ENCODE results near the gene TPT1. TPM values are rescaled to one million over a fixed set of nuclear protein-coding genes. Genes with fewer than 3 reads are reported as not detected.

The TPT1 gene
- total RNA-seq, 1 donor from 2014 or later, result 2,772 TPM

DNA sequence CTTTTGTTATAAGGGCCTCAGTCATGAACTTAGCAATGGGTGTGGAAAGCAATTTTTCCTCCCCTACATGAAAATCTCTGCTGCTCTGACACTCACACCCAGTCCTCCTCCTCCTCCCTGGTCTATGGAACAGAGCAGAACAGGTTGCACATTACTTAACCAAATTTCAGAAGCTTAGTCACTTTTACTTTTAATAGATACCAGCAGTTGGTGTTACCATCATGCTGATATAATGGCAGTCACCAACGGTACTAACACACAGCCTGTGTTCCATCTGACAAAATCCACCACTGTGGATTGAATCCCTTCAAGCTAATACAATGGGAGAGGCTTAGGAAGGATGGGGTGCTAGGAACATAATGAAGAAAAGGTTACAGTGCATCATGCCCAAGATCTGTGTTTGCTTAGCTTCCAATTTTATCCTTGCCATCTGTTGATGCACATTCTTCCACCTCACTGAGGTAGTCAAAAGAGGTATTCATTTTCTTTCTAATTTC is 9.8 kb downstream of the TPT1 start:
- H3K27ac Mint-ChIP-seq, result no peak overlapping the region

GRCh38 chr13:45328661-45329111 is 12.3 kb downstream of the TPT1 start:
- Mint-ChIP-seq H3K27ac (peak overlapping the region; percentile 81), H3K4me3 (no peak overlapping the region), H3K9me3 (no peaks in the 10 kb centered on the region), H3K27me3 (ENCODE audit: low read depth) (no peaks in the 10 kb centered on the region), H3K36me3 (peaks cover 4% of the 10 kb centered on the region), H3K4me1 (peaks cover 2% of the 10 kb centered on the region)
- no peak for DNase-seq (ENCODE audit: low spot score in 2 of 2, unreplicated experiment in 2 of 2)
- TF ChIP-seq, protein P1, sequence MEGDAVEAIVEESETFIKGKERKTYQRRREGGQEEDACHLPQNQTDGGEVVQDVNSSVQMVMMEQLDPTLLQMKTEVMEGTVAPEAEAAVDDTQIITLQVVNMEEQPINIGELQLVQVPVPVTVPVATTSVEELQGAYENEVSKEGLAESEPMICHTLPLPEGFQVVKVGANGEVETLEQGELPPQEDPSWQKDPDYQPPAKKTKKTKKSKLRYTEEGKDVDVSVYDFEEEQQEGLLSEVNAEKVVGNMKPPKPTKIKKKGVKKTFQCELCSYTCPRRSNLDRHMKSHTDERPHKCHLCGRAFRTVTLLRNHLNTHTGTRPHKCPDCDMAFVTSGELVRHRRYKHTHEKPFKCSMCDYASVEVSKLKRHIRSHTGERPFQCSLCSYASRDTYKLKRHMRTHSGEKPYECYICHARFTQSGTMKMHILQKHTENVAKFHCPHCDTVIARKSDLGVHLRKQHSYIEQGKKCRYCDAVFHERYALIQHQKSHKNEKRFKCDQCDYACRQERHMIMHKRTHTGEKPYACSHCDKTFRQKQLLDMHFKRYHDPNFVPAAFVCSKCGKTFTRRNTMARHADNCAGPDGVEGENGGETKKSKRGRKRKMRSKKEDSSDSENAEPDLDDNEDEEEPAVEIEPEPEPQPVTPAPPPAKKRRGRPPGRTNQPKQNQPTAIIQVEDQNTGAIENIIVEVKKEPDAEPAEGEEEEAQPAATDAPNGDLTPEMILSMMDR (IDR thresholded peaks at IDR 0.05; ENCODE audit: unreplicated experiment), result no peak

More for the DNA sequence above, 9.8 kb downstream of the TPT1 start:
- Mint-ChIP-seq H3K27me3 (ENCODE audit: low read depth) (no peaks in the 10 kb centered on the region), H3K9me3 (no peaks in the 10 kb centered on the region), H3K4me1 (peaks cover 2% of the 10 kb centered on the region), H3K4me3 (no peak overlapping the region), H3K36me3 (peaks cover 11% of the 10 kb centered on the region)
- no peak for DNase-seq (ENCODE audit: low spot score in 2 of 2, unreplicated experiment in 2 of 2)
- TF ChIP-seq, protein P1 (IDR thresholded peaks at IDR 0.05; ENCODE audit: unreplicated experiment), result no peak

- TF ChIP-seq, protein P1 (IDR thresholded peaks at IDR 0.05; ENCODE audit: unreplicated experiment), result no peak
- H3K27ac Mint-ChIP-seq, result no peak overlapping the region
- H3K27me3 Mint-ChIP-seq (ENCODE audit: low read depth), result no peaks in the 10 kb centered on the region
- H3K4me1 Mint-ChIP-seq, result peaks cover 2% of the 10 kb centered on the region
- DNase-seq (ENCODE audit: low spot score in 2 of 2, unreplicated experiment in 2 of 2), result no peak
- H3K4me3 Mint-ChIP-seq, result no peak overlapping the region
- no peaks in the 10 kb centered on the region for H3K36me3 Mint-ChIP-seq
- H3K9me3 Mint-ChIP-seq, result no peaks in the 10 kb centered on the region
Measured at GRCh38 chr13:45327253-45327955, 13.6 kb downstream of the TPT1 start.

GRCh38 chr13:45325806-45326205 is 15.2 kb downstream of the TPT1 start:
- no peak overlapping the region for H3K4me3 Mint-ChIP-seq

DNA sequence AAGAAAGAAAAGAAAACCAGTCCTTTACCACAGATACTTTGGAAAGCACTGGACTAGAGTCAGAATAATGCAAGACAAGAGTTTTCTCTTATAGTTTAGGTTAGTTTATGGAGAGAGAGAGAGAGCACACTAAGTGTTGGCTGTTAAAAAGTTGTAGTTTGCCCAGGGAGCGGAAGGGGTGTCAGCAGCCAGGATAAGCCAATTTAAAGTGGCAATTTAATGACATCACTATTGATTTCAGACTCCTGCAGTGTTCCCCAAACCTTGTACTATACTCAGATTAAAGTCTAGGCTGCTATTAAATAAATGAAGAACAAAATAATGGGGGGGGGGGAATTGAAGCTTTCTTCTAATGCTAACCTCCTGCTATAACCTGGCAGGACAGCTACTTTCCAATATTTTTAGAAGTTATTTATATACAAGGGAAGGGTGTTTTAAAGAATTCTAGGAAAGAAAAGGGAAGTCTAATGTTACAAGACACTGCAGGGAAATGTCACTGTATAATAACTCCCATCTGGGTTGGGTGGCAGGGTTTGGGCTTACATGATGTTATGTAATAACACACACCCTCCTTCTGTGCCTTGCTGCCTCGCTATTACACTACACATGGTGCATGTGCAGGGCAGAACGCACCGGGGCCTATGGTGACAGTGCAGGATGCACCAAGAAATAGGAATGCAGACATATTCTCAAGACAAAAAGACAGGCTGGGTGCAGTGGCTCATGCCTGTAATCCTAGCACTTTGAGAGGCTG is 19.9 kb downstream of the TPT1 start:
- TF ChIP-seq, protein P1 (IDR thresholded peaks at IDR 0.05; ENCODE audit: unreplicated experiment), result no peak
- H3K4me1 Mint-ChIP-seq, result no peaks in the 10 kb centered on the region
- no peak for DNase-seq (ENCODE audit: low spot score in 2 of 2, unreplicated experiment in 2 of 2)
- no peaks in the 10 kb centered on the region for H3K36me3 Mint-ChIP-seq
- no peaks in the 10 kb centered on the region for H3K27me3 Mint-ChIP-seq (ENCODE audit: low read depth)
- no peak overlapping the region for H3K27ac Mint-ChIP-seq
- H3K4me3 Mint-ChIP-seq, result no peak overlapping the region
- no peaks in the 10 kb centered on the region for H3K9me3 Mint-ChIP-seq

More at GRCh38 chr13:45325806-45326205, 15.2 kb downstream of the TPT1 start:
- TF ChIP-seq, protein P1 (IDR thresholded peaks at IDR 0.05; ENCODE audit: unreplicated experiment), result no peak
- H3K27me3 Mint-ChIP-seq (ENCODE audit: low read depth), result no peaks in the 10 kb centered on the region
- no peaks in the 10 kb centered on the region for H3K36me3 Mint-ChIP-seq
- H3K27ac Mint-ChIP-seq, result peak overlapping the region; percentile 48
- peaks cover 2% of the 10 kb centered on the region for H3K4me1 Mint-ChIP-seq
- no peak for DNase-seq (ENCODE audit: low spot score in 2 of 2, unreplicated experiment in 2 of 2)
- H3K9me3 Mint-ChIP-seq, result no peaks in the 10 kb centered on the region

Data from mesothelial cell of epicardium (in vitro differentiated cells).